ENCODE results near the gene NPHS2.

Gene NPHS2

GRCh38 chr1:179575497-179576314, at the start of gene NPHS2:
Gene NPHS2, minus strand, starts transcription at chr1:179575948. Its CDS starts 84 bp downstream, at chr1:179575864.
- in situ Hi-C loops (cut with MboI; ENCODE audit: low sequenced_read_pairs): no loop called here

- in situ Hi-C loops (cut with MboI; ENCODE audit: low sequenced_read_pairs): no loop called here
Observed at GRCh38 chr1:179612361-179612760, 36.6 kb upstream of the NPHS2 start.

GRCh38 chr1:179601093-179601492, 25.3 kb upstream of the NPHS2 start:
- in situ Hi-C loops (cut with MboI; ENCODE audit: low sequenced_read_pairs): no loop called here

- in situ Hi-C loops (cut with MboI; ENCODE audit: low sequenced_read_pairs): no loop called here
Observed at GRCh38 chr1:179599623-179600249, 24.0 kb upstream of the NPHS2 start.

- in situ Hi-C loops (cut with MboI; ENCODE audit: low sequenced_read_pairs): no loop called here
Observed at GRCh38 chr1:179598631-179599030, 22.9 kb upstream of the NPHS2 start.

GRCh38 chr1:179591592-179592580, 16.1 kb upstream of the NPHS2 start, which contains the start of gene TDRD5:
Gene TDRD5, plus strand, starts transcription at chr1:179591832. Its CDS starts 784 bp downstream, at chr1:179592616.
- in situ Hi-C loops (cut with MboI; ENCODE audit: low sequenced_read_pairs): no loop called here

GRCh38 chr1:179591253-179591591, 15.5 kb upstream of the NPHS2 start:
- in situ Hi-C loops (cut with MboI; ENCODE audit: low sequenced_read_pairs): no loop called here

- in situ Hi-C loops (cut with MboI; ENCODE audit: low sequenced_read_pairs): no loop called here
Observed at GRCh38 chr1:179590671-179591070, 14.9 kb upstream of the NPHS2 start.

GRCh38 chr1:179589509-179589908, 13.8 kb upstream of the NPHS2 start:
- in situ Hi-C loops (cut with MboI; ENCODE audit: low sequenced_read_pairs): no loop called here

- in situ Hi-C loops (cut with MboI; ENCODE audit: low sequenced_read_pairs): no loop called here
Observed at GRCh38 chr1:179588425-179589024, 12.8 kb upstream of the NPHS2 start.

GRCh38 chr1:179587336-179587735, 11.6 kb upstream of the NPHS2 start:
- in situ Hi-C loops (cut with MboI; ENCODE audit: low sequenced_read_pairs): no loop called here

- in situ Hi-C loops (cut with MboI; ENCODE audit: low sequenced_read_pairs): no loop called here
Observed at GRCh38 chr1:179586107-179586823, 10.5 kb upstream of the NPHS2 start.

GRCh38 chr1:179583771-179584320, 8.1 kb upstream of the NPHS2 start:
- in situ Hi-C loops (cut with MboI; ENCODE audit: low sequenced_read_pairs): no loop called here

GRCh38 chr1:179576509-179576908, 761 bp upstream of the NPHS2 start:
- in situ Hi-C loops (cut with MboI; ENCODE audit: low sequenced_read_pairs): no loop called here

- in situ Hi-C loops (cut with MboI; ENCODE audit: low sequenced_read_pairs): no loop called here
Observed at GRCh38 chr1:179558078-179558477, 17.7 kb downstream of the NPHS2 start.

GRCh38 chr1:179554427-179554826, 21.3 kb downstream of the NPHS2 start:
- in situ Hi-C loops (cut with MboI; ENCODE audit: low sequenced_read_pairs): no loop called here

GRCh38 chr1:179550746-179551682, 24.7 kb downstream of the NPHS2 start:
- in situ Hi-C loops (cut with MboI; ENCODE audit: low sequenced_read_pairs): no loop called here

GRCh38 chr1:179549368-179549700, 26.4 kb downstream of the NPHS2 start:
- in situ Hi-C loops (cut with MboI; ENCODE audit: low sequenced_read_pairs): no loop called here

Data from HL-60/S4 treated with phorbol 12-myristate 13-acetate at 8.2 ng/mL for 4 days and 3 days (cell line).